NCI-H82 (cell line): ENCODE measurements around the gene RAVER2.

Source experiments
- DNase-seq: peaks from one replicate; lab custom pipeline; 2025; lab: John Stamatoyannopoulos, UW

Gene RAVER2

GRCh38 chr1:64878931-64879611 is 134.2 kb downstream of the RAVER2 start:
- DNase-seq = no peak

GRCh38 chr1:64880449-64880848 is 135.6 kb downstream of the RAVER2 start:
- DNase-seq = no peak

- DNase-seq = no peak
Measured at GRCh38 chr1:64881281-64881680, 136.4 kb downstream of the RAVER2 start.
